Calu3 (cell line): Measurements from ENCODE around the gene PHLDB3. TPM values are rescaled to one million over a fixed set of nuclear protein-coding genes. Genes with fewer than 3 reads are reported as not detected.

Experiments used
- BruUV-seq: library from RNA; stranded (reverse); fragments of 400-500 nt; replicated peaks from 2 replicates; lab custom pipeline; 2021; lab: Mats Ljungman, UMichigan
- CTCF ChIA-PET: fragments of 300-600 bp; sonication (Branson Sonifier 250); formaldehyde crosslinking; loops from one replicate; lab custom pipeline; 2022; ENCODE audit warnings: antibody characterized with exemption; lab: Charles Lee
- DNase-seq: peaks from one replicate; pipeline ENCODE4 v3.0.0; 2022
- H3K27ac Mint-ChIP-seq: one replicate; pipeline ENCODE4 v1.8.0; 2022; ENCODE audit warnings: mixed read lengths; ENCODE audit not compliant: unreplicated experiment
- H3K27me3 Mint-ChIP-seq: one replicate; pipeline ENCODE4 v1.8.0; 2022; ENCODE audit warnings: mixed read lengths; ENCODE audit not compliant: unreplicated experiment
- H3K36me3 Mint-ChIP-seq: one replicate; pipeline ENCODE4 v1.8.0; 2022; ENCODE audit warnings: mild to moderate bottlenecking, moderate library complexity, mixed read lengths; ENCODE audit not compliant: insufficient read depth, unreplicated experiment
- H3K4me1 Mint-ChIP-seq: one replicate; pipeline ENCODE4 v1.8.0; 2022; ENCODE audit warnings: mild to moderate bottlenecking, low read depth, mixed read lengths; ENCODE audit not compliant: unreplicated experiment
- H3K4me3 Mint-ChIP-seq: one replicate; pipeline ENCODE4 v1.8.0; 2022; ENCODE audit warnings: mild to moderate bottlenecking, low read depth, moderate library complexity, mixed read lengths; ENCODE audit not compliant: unreplicated experiment
- H3K9me3 Mint-ChIP-seq: one replicate; pipeline ENCODE4 v1.8.0; 2022; ENCODE audit warnings: low read depth, mixed read lengths; ENCODE audit not compliant: unreplicated experiment
- CTCF ChIP-seq: fragments of 200-600 bp; IDR thresholded peaks from one replicate; pipeline ENCODE4 v1.8.0; 2022; ENCODE audit warnings: antibody characterized with exemption; ENCODE audit not compliant: unreplicated experiment
- intact Hi-C: fragments of 100-400 bp; cut with micrococcal nuclease; formaldehyde crosslinking; loops from one replicate; pipeline ENCODE4 v1.10.0; 2022; ENCODE audit not compliant: unreplicated experiment
- total RNA-seq: library from RNA; stranded (reverse); gene quantifications from 2 replicates; pipeline ENCODE4 v1.2.3, GENCODE V29; 2022

Gene PHLDB3
- total RNA-seq, 1 experiment from 2014 or later: 24.7 TPM

- TF ChIP-seq CTCF: no peak
- Mint-ChIP-seq H3K27ac (peak within 1 kb of the TSS; percentile 68), H3K4me1 (no peaks in the 10 kb centered on the region), H3K36me3 (peaks cover 31% of the 10 kb centered on the region), H3K27me3 (no peaks in the 10 kb centered on the region), H3K9me3 (no peaks in the 10 kb centered on the region), H3K4me3 (peak within 1 kb of the TSS; percentile 79)
- no TSS peak for BruUV-seq
- intact Hi-C loops: no loop called here
- peak; percentile 96 for DNase-seq
- CTCF ChIA-PET: interaction anchor here (0.6 to 1.7 kb wide), 8 partner anchors 14 to 1147 kb away, joined by 3 to 13 read pairs (median 4); no protein-coding TSS in a partner anchor
Observed at GRCh38 chr19:43532962-43533545, 28.5 kb upstream of the PHLDB3 start, which contains the start of gene ZNF575. Gene ZNF575 (plus strand): TSS chr19:43533188. CDS start chr19:43534423, 1,235 bp downstream.

DNA sequence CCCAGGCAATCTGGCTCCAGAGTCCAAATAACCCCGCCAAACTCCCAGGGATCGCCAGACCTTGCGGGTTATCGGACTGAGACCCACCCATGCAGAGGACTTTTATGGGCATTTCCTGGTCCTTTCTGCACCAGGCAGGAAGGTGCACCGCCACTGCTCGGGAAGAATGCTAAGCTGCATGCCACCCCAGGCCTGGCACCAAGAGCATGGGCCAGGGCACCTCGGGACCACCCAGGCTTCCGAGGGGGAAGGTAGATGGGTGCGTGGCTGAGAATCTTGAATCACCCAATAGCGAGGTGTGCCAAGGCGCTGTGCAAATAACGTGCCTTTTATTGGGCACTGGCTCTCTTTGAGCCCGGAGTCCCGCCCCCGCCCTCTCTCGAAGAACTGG lies 28.0 kb upstream of the PHLDB3 start:
- no peaks in the 10 kb centered on the region for H3K27me3 Mint-ChIP-seq
- H3K9me3 Mint-ChIP-seq: no peaks in the 10 kb centered on the region
- DNase-seq: peak; percentile 65
- peak overlapping the region; percentile 68 for H3K27ac Mint-ChIP-seq
- CTCF ChIA-PET: interaction anchor here (0.6 to 1.7 kb wide), 7 partner anchors 13 to 1147 kb away, joined by 3 to 13 read pairs (median 4); no protein-coding TSS in a partner anchor
- H3K4me3 Mint-ChIP-seq: peak overlapping the region; percentile 79
- intact Hi-C loops: no loop called here
- peaks cover 33% of the 10 kb centered on the region for H3K36me3 Mint-ChIP-seq
- no TSS peak for BruUV-seq
- H3K4me1 Mint-ChIP-seq: no peaks in the 10 kb centered on the region
- TF ChIP-seq CTCF: no peak

DNA sequence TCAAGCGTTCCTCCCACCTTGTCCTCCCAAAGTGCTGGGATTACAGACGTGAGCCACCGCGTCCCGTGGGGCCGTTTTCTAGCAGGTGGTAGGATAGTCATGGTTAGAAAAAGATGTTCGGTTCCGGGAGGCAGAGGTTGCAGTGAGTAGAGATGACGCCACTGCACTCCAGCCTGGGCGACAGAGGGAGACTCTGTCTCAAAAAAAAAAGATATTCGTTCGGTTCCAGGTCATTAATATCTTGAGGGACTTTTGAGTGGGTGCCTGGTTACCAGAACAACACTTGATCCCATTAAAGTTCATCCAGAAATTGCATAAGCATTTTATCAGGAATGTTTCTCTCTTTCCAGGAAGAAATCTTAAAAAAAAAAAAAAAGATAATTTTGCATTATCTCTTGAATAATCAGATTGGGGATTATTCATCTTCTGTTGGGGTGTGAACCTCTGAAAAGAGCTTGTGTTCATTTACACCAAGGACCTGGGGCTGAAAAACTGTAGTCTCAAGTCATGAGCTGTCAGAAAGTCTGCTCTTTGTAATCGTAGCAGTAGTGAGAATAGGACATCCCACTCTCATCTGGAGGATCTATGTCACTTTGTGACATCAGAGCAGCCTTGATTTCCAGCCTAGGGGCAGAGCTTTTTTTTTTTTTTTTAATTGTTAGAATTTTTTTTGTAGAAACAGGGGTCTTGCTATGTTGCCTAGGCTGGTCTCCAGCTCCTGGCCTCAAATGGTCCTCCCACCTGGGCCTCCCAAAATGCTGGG lies 23.5 kb upstream of the PHLDB3 start:
- Mint-ChIP-seq H3K4me3 (peak overlapping the region; percentile 96), H3K27me3 (no peaks in the 10 kb centered on the region), H3K4me1 (peaks cover 14% of the 10 kb centered on the region), H3K9me3 (no peaks in the 10 kb centered on the region), H3K36me3 (peaks cover 40% of the 10 kb centered on the region), H3K27ac (peak overlapping the region; percentile 79)
- DNase-seq: no peak
- intact Hi-C loops: no loop called here
- no peak for TF ChIP-seq CTCF
- no TSS peak for BruUV-seq
- CTCF ChIA-PET: interaction anchor here (0.6 to 0.7 kb wide), 4 partner anchors 29 to 237 kb away, joined by 3 to 4 read pairs (median 3); no protein-coding TSS in a partner anchor

GRCh38 chr19:43526884-43527859 lies 22.6 kb upstream of the PHLDB3 start, which contains the start of gene ETHE1:
Gene ETHE1 (minus strand): TSS chr19:43527201. CDS start chr19:43527177, 24 bp downstream.
- Mint-ChIP-seq H3K4me1 (peaks cover 19% of the 10 kb centered on the region), H3K27ac (peak within 1 kb of the TSS; percentile 79), H3K27me3 (no peaks in the 10 kb centered on the region), H3K4me3 (peak within 1 kb of the TSS; percentile 96), H3K36me3 (peaks cover 32% of the 10 kb centered on the region), H3K9me3 (no peaks in the 10 kb centered on the region)
- CTCF ChIA-PET: interaction anchor here (1.3 kb wide), 1 partner anchor 80 kb away, joined by 5 read pairs; no protein-coding TSS in a partner anchor
- TF ChIP-seq CTCF: no peak
- intact Hi-C loops: no loop called here
- no TSS peak for BruUV-seq
- peak; percentile 86 for DNase-seq
